Hematopoietic multipotent progenitor cell treated with erythropoietin and hydrocortisone succinate and interleukin-3 and kit ligand, for 15 days (in vitro differentiated cells): Measurements from ENCODE around the gene NUBP2.

Source experiments
- DNase-seq: peaks from one replicate; pipeline ENCODE4 v3.0.0-alpha.2; 2015; ENCODE audit warnings: low spot score

The NUBP2 gene, protein sequence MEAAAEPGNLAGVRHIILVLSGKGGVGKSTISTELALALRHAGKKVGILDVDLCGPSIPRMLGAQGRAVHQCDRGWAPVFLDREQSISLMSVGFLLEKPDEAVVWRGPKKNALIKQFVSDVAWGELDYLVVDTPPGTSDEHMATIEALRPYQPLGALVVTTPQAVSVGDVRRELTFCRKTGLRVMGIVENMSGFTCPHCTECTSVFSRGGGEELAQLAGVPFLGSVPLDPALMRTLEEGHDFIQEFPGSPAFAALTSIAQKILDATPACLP

DNA sequence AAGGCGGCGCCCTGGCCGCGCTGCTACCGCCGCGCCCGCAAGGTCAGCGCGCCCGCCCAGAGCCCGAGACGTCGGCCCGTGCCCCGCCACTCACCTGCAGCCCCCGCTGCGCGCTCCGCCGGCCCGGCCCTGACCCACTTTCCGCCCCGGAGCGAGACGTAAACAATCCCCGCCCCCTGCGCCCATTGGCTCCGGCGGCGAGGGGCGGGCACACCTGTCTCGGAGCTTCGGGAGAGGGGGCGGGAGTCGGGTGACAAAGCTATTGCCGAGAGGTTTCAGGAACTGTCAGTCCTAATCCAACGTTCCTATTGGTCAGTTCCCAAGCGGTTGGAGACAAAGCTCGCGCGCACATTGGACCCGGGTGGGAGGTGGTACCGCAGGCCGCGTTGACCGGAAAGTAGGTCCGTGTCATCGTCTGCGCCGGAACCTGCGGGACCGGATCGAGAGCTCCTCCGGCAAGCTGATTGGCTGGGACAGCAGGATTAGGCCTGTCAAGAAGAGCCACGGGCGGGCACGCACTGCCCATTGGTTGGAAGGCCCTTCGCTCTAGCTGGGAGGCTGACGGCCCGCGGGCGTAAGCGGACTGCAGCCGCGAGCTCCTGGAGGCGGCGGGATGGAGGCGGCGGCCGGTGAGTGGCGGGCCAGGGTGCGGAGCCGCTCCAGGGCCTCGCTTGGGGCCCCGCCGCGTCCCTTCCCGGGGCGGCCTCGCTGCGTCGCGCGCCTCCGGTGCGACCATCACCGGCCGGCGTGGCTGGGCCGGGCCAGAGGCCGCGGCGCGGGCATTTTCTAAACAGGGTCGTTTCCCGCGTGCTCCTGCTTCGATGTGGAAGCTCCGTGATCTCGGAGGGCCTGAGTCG is at the start of gene NUBP2, which contains the start of gene SPSB3:
Gene NUBP2, plus strand, starts transcription at position 553 of the 857 bp plus-strand sequence. Its CDS starts 61 bp downstream, at position 614.
Gene SPSB3, minus strand, starts transcription at position 164 of the 857 bp plus-strand sequence. CDS start 1,088 bp downstream, outside the sequence.
- DNase-seq: peak; percentile 100

DNA sequence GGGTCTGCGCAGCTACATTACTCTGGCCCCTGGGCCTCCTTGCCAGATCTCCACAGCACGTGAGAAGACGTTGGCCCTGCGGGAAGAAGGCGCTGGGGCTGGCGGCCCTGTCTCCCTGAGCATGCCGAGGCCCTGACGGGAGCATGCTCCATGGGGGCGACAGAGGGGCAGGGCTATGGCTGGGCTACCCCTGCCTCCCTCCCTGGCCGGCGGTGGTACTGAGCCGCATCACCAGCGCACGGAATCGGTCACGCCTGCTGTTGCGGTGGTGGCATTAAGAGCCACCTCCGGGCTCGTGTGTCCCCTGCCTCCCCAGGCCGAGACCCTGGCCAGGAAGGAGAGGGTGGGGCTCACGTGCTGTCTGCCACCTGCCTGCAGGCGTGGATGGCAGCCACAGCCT is 48.6 kb upstream of the NUBP2 start:
- no peak for DNase-seq

DNA sequence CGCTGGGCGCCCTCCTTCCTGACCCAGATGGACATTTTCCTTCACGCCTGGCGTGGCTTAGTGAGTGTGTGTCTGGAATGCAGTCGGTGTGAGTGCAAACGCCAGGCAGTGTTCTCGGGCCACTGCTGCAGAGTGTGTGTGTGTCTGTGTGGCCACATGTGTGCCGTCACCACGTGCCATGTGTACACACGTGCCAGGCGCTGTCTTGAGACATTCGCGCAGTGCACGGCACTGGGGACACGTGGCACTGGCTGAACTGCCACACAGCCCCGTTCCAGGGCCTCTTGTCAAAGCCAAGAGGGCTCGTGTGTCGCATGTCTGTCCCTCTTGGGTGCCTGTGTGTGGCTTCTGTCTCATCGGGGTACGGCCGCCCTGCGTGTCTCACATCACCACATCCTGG is 47.9 kb upstream of the NUBP2 start:
- no peak for DNase-seq

DNA sequence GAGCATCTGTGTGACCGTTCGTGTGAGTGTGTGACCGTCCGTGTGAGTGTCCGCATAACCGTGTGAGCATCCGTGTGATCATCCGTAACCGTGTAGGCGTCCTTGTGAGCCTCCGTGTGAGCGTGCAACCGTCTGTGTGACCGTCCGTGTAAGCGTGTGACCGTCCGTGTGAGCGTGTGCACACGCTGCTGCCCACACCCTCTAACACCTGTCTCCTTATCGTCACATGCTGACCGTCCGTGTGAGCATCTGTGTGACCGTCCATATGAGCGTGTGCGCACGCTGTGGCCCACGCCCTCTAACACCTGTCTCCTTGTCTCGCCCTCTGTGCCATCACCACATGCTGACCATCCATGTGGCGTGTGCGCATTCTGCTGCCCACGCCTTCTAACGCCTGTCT is 42.5 kb upstream of the NUBP2 start:
- DNase-seq: no peak

DNA sequence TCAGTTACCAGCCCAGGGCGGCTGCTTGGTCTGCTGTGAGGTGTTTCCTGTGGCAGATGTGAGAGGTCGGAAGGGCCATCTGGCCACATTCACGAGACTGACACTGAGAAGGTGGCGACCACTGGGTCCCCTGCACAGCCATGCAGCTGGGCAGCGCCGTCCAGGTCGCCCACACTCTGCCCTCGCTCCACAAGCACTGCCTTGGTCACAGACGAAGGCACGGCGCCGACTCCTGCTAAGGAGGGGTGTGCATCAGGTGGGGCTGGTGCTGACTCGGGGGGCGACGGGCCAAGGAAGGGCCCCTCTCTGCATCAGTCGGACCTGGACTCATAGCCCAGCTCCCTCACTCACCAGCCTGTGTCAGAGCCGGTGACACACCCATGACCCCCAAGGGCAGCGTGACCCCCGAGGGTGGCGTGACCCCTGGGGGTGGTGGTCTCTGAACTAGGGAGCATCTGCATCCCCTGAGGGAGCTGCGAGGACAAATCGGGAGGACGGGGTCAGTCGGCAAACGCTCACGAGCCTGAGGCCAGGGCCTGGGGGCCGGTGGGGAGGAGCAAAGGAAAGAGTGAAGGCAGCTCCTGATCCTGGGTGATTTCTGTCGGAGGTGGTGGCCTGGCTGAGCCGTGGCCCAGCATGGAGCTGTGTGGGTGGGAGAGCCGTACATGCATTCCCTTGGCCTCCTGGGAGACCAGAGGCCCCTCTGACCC is 41.8 kb upstream of the NUBP2 start:
- DNase-seq: no peak

DNA sequence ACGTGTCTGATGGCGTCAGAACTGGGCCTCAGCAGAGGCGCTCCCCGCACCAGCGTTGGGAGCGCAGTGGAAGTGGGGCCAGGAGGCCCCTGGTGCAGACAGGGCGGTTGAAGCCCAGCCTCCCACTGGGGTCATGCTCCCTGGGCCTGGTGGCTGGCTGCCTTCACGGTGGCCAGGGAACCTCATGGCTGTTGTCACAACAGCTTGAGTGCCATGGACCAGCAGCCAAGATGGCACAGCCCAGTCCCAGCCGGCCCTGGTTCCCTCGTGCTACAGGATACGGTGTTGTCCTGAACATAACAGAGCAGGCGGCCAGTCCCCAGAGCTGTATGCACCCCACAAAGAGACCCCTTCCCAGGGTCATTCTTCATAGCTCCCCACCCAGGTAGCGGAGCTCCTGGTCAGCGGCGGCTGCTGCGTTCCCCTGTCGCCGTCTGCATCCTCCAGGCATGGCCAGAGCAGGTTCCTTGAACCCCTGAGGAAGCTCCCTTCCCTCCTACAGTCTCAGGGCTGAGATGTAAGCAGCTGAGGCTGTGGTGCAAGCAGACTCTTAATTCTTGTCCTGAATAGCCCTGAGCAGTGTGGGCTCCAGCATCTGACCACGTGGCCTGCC is 41.1 kb upstream of the NUBP2 start:
- DNase-seq: no peak

DNA sequence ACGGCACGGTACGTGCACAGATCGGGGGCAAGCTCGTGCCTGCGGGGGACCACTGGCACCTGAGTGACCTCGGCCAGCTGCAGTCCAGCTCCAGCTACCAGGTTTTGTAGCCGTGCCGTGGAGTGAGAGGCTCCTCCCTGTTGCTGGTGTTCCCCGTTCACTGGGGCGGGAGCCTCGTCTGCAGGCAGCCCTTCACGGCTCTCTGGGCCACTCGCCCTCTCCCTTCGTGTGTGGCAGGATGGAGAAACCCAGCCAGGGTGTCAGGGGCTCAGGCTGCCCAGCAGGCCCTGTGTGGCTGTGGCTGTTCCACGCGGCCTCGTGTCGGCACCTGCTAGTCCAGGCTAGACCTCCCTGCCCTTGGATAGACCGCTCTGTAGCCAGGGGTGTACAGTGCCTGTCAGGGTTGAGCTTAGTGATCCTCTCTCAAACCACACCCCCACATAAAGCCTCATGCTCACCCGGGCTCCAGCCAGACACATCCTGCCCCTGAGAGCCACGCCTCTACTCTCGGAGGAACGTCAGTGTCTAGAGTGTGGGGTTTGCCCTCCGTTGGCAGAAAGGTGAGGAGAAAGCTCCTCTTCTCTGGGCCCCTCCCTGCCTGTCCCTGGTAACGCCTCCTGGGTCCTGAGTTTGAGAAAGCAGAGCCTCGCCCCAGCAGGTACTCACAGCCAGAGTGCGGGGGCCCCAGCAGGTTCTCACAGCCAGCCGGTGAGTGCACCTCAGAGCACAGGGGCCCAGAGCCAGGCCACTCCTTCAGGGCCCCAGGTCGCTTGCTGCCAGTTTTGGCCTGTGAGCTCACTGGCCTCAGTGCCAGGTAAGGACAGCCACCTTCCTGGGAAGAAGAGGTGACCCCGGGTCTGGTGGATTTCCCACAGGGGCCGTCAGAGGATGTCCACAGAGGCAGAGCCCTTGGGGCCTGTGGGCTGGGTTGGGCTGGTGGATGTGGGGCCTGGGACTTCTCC is 39.1 kb upstream of the NUBP2 start:
- no peak for DNase-seq

DNA sequence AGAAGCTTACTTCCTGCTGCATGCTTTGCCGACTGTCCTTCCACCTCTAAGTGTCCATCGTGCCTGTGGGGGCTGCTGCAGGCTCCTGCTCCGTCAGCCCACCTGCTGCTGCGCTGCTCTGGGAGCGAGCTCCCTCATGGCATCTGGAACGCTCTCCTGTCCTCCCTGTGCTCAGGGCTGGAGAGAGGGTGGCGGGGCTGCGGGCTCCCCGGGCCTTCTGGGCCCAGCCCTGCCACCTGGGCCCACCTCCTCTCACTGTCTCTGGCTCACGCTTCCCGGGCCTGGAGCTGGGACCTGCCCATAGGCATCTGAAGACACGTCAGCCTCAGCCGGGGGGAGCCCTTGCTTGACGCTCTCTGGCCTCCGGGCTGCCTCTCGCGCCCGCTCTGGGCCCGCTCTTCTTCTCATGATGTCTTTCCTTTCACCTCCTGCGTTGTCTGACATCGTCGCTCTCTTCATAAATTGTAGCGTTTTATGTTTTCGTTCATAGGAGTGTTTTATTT is 38.4 kb upstream of the NUBP2 start:
- DNase-seq: no peak

DNA sequence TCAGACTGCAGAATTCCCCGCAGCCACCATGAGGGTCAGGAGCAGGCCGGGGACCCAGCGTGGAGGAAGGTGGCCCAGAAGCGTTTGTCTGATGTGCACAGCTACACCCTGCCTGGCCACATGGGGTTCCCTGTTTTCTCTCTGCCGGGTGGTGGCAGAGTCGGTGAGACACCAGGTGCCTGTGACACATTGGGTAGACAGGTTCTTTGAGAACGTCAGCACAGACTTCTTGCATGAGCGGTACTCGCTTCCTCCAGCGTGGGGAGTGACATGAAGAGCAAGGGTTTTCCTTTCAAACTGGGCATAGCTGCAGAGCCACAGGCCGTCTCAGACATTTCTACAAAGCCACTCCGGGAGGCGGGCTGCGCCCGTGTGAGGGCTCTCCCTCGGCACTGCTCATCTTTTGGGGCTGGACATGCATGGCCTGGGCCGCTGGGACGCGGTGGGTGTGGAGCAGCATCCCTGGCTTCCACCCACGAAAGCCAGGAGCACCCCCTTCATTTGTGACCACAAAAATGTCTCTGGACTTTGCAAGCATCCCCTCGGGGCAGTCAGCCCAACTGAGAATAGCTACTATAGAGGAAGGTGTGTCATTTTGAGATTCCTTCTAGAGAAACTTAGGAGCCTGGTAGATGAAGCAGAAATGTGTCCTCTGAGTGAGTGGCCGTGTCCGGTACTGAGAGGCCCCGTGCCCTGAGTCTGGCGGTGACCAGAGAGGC is 37.4 kb upstream of the NUBP2 start:
- no peak for DNase-seq

DNA sequence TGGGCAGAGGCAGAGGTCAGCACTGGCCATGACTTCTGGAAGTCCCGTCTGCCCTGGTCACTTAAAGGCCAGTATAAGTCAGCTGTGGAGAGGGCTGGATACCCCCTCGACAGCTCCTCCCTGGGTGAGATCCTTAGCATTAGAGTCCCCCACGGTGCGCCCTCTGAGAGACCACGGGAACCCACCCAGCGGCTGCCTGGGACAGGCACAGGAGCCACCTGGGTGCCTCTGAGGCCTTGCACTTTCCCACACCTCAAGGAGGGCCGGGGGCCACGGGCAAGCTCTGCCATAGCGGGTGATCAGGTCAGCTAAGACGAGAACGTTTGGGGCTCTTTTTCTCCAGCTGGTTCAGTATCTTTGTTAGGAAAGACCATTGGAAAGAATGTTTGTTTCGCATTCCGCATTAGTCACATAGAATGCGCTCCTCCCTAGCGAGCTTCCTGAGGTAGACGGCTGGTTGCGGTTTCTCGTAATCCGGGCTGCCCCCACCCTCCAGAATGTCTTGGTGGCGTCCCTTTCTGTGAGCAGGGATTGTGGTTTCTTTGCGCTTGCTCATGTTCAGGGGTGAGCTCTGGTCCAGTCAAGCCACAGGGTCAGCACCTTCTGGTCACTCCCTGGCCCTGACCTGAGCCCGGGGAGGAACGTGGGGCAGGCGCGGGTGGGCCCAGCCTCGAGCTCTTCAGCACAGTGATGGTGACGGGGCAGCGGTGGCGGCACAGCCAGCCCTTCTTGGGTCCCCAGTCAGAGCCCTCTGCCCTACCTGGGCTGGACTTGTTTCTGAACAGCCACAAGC is 36.7 kb upstream of the NUBP2 start:
- no peak for DNase-seq

DNA sequence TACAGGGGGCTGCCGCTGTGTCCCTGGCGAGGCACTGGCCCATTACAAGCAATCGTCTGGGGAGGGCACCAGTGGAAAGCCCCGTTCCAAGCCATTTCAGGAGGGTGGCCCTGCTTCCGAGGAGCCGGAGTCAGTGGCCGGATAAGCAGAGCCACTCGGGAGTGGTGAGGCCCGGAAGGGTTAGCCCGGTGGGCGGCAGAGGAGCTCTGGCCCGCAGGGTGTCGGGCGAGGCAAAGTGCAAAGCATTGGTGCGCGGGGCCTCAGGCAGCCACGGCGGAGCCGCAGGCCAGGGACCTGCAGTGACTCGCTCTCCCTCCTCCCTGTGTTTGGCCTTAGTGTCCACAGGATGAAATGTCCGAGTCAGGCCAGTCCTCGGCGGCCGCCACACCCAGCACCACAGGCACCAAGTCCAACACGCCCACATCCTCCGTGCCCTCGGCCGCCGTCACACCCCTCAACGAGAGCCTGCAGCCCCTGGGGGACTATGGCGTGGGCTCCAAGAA is 36.0 kb upstream of the NUBP2 start:
- DNase-seq: no peak

DNA sequence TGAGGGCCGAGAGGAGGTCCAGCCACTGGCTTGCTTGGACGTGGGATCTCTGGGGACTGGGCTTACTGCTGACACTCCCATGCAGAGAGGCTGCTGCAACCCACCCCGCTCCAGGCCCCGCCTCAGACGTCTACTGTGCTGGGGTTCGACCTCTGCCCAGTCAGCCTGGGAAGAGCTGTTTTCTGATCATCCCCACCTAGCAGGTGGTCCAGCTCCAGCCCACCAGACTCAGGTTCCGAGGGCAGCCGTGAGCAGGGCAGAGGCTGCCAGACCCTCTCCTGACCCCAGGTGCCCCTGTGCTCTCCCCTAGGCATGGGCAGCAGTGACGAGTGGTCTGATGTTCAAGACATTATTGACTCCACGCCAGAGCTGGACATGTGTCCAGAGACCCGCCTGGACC is 34.8 kb upstream of the NUBP2 start:
- no peak for DNase-seq

DNA sequence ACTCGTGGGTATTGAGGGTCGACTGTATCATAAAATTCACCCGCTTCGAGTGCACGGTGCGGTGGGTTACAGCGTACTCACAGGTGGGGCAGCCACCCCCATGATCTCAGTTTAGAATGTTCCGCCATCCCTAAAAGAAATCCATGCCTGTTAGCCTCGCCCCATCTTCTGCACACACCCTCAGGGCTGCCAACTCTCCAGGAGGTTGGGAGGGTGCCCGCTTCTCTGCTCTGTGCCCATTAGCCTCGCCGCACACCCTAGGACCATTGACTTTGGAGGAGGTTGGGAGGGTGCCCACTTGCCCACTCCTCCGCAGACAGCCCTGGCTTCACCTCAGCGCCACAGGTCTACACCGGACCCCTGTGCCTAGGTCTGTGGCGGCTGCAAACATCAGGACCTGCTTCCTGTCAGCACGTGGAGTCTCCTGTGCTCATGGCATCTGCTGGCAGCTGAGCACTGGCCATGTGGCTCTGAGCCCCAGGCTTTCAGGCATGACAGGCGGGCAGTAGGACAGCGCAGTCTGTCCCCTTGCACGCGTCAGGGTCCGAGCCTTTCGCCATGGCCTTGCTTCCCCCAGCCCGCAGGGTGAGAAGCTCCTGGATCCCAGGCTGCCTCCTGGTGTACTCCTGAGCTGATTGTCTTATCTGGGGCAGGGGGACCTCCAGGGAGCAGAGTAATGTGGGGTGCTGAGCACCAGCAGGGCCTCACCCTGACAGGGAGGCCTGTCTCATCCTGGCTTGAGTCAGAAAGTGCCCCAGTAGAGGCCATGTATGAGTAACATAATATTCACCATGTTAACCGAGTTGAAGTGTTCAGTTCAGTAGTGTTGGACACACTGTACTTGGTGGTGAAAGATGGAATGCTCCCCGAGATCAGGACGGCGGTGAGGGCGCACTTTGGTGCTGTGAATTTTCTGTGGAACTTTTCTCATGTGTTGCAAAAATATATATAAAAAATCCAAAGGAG is 33.3 kb upstream of the NUBP2 start:
- DNase-seq: no peak

DNA sequence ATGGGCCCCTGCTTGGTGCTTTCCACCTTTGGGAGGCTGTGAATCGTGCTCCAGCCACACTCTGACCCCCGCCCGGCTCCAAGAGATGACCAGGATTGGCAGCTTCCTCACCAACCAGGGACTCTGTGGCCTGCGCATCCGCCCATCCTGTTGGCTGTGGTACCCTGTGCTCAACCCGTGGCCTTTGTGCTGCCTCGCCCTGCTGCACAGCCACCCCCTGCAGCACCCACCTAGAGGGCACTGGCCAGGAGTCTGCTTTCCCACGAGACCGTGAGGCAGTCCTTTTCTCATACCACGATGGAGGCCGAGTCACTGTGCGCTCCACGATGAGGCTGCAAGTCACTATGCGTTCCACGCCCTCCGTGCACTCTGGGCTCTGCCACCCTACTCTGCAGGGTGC is 30.8 kb upstream of the NUBP2 start:
- DNase-seq: no peak

DNA sequence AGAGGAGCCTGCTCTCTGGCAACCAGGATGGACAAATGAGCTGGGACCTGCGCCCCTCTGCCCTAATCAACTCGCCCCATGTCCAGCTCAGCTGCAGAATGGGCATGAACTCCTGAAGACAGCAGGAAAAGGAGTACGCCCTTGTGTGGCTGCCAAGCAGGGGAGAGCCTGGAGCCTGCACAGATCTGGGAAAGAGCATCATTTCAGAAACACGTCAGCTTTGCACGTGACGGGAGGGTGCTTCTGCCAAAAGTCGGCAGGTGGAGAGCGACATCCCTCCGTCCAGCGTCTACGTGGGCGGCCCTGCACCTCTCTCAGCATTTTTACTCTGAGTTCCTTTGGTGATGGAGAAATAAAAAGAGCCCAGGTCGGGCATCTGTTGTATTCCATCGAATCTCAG is 29.9 kb upstream of the NUBP2 start:
- no peak for DNase-seq

DNA sequence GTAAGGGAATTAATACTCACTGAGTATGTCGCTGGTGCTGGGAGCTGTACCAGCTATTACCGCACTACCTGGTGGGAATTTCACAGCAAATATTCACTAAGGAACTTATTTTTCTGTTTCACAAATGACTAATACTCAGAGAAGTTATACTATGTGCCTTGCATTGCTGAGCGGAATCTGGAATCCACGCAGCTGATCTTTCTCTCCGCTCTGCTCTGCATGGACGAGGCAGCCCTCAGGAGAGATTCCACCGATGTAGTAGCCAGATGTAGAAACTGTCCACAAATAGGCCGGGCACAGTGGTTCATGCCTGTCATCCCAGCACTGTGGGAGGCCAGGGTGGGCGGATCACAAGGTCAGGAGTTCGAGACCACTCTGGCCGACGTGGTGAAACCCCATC is 28.6 kb upstream of the NUBP2 start:
- no peak for DNase-seq

DNA sequence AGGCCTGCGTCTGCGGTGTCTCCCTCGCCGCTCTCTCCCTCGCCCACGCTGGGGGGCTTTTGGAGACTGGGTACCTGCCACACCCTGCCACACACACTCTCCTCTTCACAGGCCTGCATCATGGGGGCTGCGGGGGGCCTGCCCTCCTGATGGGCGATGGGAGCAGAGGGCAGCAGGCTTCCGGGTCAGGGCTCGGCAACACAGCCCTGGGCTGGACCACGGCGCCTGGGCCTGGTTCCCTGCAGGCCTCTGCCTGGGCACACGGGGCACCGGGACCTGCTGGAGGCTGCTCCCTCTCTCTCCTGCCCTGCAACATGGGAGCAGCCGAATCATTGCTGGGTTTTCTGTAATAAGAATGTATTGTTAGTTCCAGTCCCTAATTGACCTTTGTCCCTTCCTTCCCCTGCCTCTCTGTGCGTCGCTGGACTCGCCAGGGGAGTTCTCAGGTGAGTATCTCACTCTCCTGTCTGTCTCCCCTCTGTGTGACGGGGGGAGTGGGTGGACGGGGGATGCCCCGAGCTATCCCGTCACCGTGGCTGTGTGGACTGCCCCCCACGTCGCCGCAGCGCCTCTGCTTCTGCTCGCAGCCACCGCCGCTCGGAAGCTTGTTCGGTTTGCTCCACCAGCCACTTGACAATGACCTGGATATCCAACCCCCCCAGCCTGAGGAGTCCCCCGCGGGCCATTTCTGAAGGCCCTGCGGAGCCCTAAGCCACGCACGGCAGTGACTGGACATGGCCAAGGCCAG is 24.9 kb upstream of the NUBP2 start:
- DNase-seq: no peak
